Lower leg skin (tissue), 3 donors: ENCODE results near the gene NBPF12.
"Not testable (repeated sequence)": the region's sequence is repeated elsewhere in the genome, so short reads cannot be mapped to it uniquely, and the experiment has no call there.

Experiments
- CTCF ChIP-seq, 3 donors: fragments of 450-650 bp; IDR thresholded peaks; one replicate each; pipeline ENCODE4 v1.5.1; 2016; ENCODE audit warnings: antibody characterized with exemption in 3 of 3, mild to moderate bottlenecking in 3 of 3, moderate library complexity in 2 of 3
- POLR2A ChIP-seq, 2 donors: fragments of 450-650 bp; IDR thresholded peaks; one replicate each; pipeline ENCODE4 v1.6.1; 2016 to 2017; ENCODE audit warnings: antibody characterized with exemption in 2 of 2, mild to moderate bottlenecking in 1 of 2, moderate library complexity in 1 of 2

GRCh38 chr1:146989455-146989854 lies 51.3 kb downstream of the NBPF12 start:
- TF ChIP-seq CTCF, POLR2A (IDR thresholded peaks at IDR 0.05): not testable (repeated sequence)
